ENCODE results near the gene ACTR3.

- TF ChIP-seq POLR2A (IDR thresholded peaks at IDR 0.05) = no peak
- TF ChIP-seq CTCF (IDR thresholded peaks at IDR 0.05) = no peak
- TF ChIP-seq POLR2AphosphoS5 (IDR thresholded peaks at IDR 0.05; ENCODE audit: insufficient read depth in 1 of 2, low read depth in 1 of 2) = no peak
Measured at GRCh38 chr2:113930448-113930847, 40.6 kb downstream of the ACTR3 start.

Measured in vagina (tissue), 2 donors.